ENCODE data around the gene NUP35. TPM values are rescaled to one million over a fixed set of nuclear protein-coding genes. Genes with fewer than 3 reads are reported as not detected.

Gene NUP35
- total RNA-seq (2014; rRNA removed; shearing (Covaris generic)) (36.5 and 40.2 TPM in 2 replicates), total RNA-seq (2022) (36.0 and 37.3 TPM in 2 replicates), Bru-seq, nascent RNA (percentile 95 among the genes with signal in this experiment), BruChase-seq, experiment 1, labeled RNA remaining after a 6-hour chase (percentile 83 among the genes with signal in this experiment), BruChase-seq, experiment 2, labeled RNA remaining after a 2-hour chase (percentile 85 among the genes with signal in this experiment)
- long read RNA-seq, transcript NUP35-201 (9 exons, 1,633 nt), result major isoform, 19 of 27 reads
- long read RNA-seq, partial matches to known transcripts, result 1 of 27 reads
- long read RNA-seq, other reads (novel, unspliced or antisense), result 6 of 27 reads

DNA sequence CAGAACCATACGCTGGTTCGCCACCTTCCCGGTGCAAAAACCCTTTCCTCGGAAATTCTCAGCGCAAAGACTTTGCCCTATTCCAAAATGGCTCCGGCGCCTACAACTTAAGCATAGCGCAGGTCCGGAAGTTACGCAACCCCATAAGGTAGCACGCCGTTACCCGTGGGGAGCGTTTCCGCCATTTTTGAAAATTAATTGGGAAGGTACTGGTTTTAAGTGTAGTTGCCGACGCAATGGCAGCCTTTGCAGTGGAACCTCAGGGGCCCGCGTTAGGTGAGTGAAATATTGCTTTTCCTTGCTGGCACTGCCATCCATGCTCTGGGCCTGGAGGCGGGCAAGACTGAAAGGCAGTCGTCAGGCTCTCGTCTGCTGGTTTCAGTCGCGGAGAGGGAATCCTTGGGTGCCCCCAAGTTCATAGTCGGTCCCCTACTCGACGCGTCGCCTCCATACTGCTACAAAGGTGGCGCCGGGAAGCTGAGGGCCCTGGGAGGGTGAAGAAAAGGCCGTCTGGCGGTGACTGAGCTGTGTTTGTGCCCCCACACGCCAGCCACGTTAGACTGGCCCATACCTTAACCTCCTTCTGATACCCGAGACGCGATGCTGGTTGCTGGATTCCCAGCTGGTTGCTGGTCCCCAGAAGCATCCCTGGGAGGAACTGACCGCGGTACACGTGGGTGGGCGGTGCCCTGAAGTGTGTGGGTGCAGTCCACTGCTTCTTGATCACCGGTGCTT lies at the start of gene NUP35:
TSS of gene NUP35 (plus strand) at position 222 of the 735 bp plus-strand sequence. CDS start at position 237, 15 bp downstream.
- TSS peak; percentile 86 for BruUV-seq (replicated peaks)
- ChIA-PET POLR2A (interaction anchor here (0.7 to 2.3 kb wide), 9 partner anchors 8 to 408 kb away, joined by 3 to 10 read pairs (median 3); partner anchors contain the start of genes DNAJC10 and DUSP19), CTCF (ENCODE audit: unreplicated experiment) (no interaction called here)
- intact Hi-C loops (cut with micrococcal nuclease; ENCODE audit: unreplicated experiment), result no loop called here
- peaks cover 33% of the 10 kb centered on the region; the same call in 1 of the 2 replicates for H4K20me1 ChIP-seq (ENCODE audit: insufficient read depth, low read length)
- H3K9me3 ChIP-seq (ENCODE audit: low read length), result no peaks in the 10 kb centered on the region
- peak within 1 kb of the TSS; percentile 88 for H3K27ac ChIP-seq (ENCODE audit: low read depth, low read length, poor library complexity, severe bottlenecking)
- peak; percentile 95 for DNase-seq (ENCODE audit: low spot score)
- peaks cover 49% of the 10 kb centered on the region for H3K79me2 ChIP-seq (ENCODE audit: insufficient read depth, low read depth, low read length)
- H3K4me1 ChIP-seq (ENCODE audit: insufficient read depth, low read length, poor library complexity, severe bottlenecking), result peaks cover 22% of the 10 kb centered on the region
- H3K9me2 ChIP-seq (ENCODE audit: insufficient read depth, low read length), result no peaks in the 10 kb centered on the region
- peaks cover 21% of the 10 kb centered on the region for H3K36me3 ChIP-seq (ENCODE audit: insufficient read depth, low read length)
- H3K4me2 ChIP-seq (ENCODE audit: low read length), result peak within 1 kb of the TSS; percentile 87
- H3K4me3 ChIP-seq (ENCODE audit: low read depth, low read length, poor library complexity, severe bottlenecking), result peak within 1 kb of the TSS; percentile 97
- TF ChIP-seq CTCF (conservative IDR thresholded peaks at IDR 0.05; ENCODE audit: low read length) (no peak), EZH2phosphoT487 (IDR thresholded peaks at IDR 0.05; ENCODE audit: borderline replicate concordance, low read depth, low read length) (no peak)
- H2AFZ ChIP-seq (ENCODE audit: low read length), result peak within 1 kb of the TSS; percentile 97

DNA sequence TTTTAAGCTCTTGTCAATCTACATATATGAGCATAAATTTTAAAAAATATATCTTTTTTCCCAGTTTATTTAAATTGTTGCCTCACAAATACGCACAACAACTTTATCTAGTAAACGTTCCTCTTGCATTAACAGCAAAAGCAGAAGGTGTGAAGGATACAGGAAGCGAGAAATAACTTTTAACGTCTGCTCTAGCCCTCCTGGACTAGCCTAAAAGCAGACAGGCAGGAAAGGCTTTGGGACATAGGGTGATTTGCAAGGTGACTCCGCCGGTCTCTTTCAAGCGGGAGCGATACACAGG lies 46.1 kb upstream of the NUP35 start:
- ChIA-PET POLR2A (interaction anchor here (0.6 to 3.0 kb wide), 13 partner anchors 9 to 365 kb away, joined by 3 to 15 read pairs (median 4); partner anchors contain the start of gene NUP35), CTCF (ENCODE audit: unreplicated experiment) (no interaction called here)
- intact Hi-C loops (cut with micrococcal nuclease; ENCODE audit: unreplicated experiment), result no loop called here
- no peaks in the 10 kb centered on the region for H4K20me1 ChIP-seq (ENCODE audit: insufficient read depth, low read length)
- no peaks in the 10 kb centered on the region for H3K36me3 ChIP-seq (ENCODE audit: insufficient read depth, low read length)
- H3K79me2 ChIP-seq (ENCODE audit: insufficient read depth, low read depth, low read length), result no peaks in the 10 kb centered on the region
- H3K4me3 ChIP-seq (ENCODE audit: low read depth, low read length, poor library complexity, severe bottlenecking), result peak overlapping the region; percentile 77
- H2AFZ ChIP-seq (ENCODE audit: low read length), result peak overlapping the region; percentile 100
- TF ChIP-seq CTCF (conservative IDR thresholded peaks at IDR 0.05; ENCODE audit: low read length), result no peak
- TF ChIP-seq EZH2phosphoT487 (IDR thresholded peaks at IDR 0.05; ENCODE audit: borderline replicate concordance, low read depth, low read length), result no peak
- DNase-seq (ENCODE audit: low spot score), result peak; percentile 43
- BruUV-seq (replicated peaks), result no TSS peak
- no peaks in the 10 kb centered on the region for H3K9me2 ChIP-seq (ENCODE audit: insufficient read depth, low read length)
- H3K9me3 ChIP-seq (ENCODE audit: low read length), result no peaks in the 10 kb centered on the region
- H3K4me2 ChIP-seq (ENCODE audit: low read length), result peak overlapping the region; percentile 95
- H3K27ac ChIP-seq (ENCODE audit: low read depth, low read length, poor library complexity, severe bottlenecking), result peak overlapping the region; percentile 13
- peaks cover 15% of the 10 kb centered on the region for H3K4me1 ChIP-seq (ENCODE audit: insufficient read depth, low read length, poor library complexity, severe bottlenecking)
